Gastrocnemius medialis (tissue), 4 donors: ENCODE measurements around the gene GRM4.

Experiments used
- POLR2A ChIP-seq, 2 donors: fragments of 450-650 bp; IDR thresholded peaks; one replicate each; pipeline ENCODE4 v1.6.1; 2017; ENCODE audit warnings: antibody characterized with exemption in 2 of 2, mild to moderate bottlenecking in 2 of 2, moderate library complexity in 2 of 2
- TF ChIP-seq, protein P1 (sequence below), 5 experiments: fragments of 450-650 bp in 3 of 5; fragments of 200-600 bp in 2 of 5; sonication (generic) in 2 of 5; IDR thresholded peaks in 4 of 5; conservative IDR thresholded peaks in 1 of 5; 1 replicate in 4 of 5; 2 replicates in 1 of 5; pipeline ENCODE4 v1.5.1; 2016 to 2019; ENCODE audit warnings: antibody characterized with exemption in 5 of 5, mild to moderate bottlenecking in 3 of 5, moderate library complexity in 3 of 5

- TF ChIP-seq, protein P1, sequence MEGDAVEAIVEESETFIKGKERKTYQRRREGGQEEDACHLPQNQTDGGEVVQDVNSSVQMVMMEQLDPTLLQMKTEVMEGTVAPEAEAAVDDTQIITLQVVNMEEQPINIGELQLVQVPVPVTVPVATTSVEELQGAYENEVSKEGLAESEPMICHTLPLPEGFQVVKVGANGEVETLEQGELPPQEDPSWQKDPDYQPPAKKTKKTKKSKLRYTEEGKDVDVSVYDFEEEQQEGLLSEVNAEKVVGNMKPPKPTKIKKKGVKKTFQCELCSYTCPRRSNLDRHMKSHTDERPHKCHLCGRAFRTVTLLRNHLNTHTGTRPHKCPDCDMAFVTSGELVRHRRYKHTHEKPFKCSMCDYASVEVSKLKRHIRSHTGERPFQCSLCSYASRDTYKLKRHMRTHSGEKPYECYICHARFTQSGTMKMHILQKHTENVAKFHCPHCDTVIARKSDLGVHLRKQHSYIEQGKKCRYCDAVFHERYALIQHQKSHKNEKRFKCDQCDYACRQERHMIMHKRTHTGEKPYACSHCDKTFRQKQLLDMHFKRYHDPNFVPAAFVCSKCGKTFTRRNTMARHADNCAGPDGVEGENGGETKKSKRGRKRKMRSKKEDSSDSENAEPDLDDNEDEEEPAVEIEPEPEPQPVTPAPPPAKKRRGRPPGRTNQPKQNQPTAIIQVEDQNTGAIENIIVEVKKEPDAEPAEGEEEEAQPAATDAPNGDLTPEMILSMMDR (IDR thresholded peaks at IDR 0.05 in 4 of 5, conservative IDR thresholded peaks at IDR 0.05 in 1 of 5) = no peak
- no peak for TF ChIP-seq POLR2A (IDR thresholded peaks at IDR 0.05)
Observed at GRCh38 chr6:34145161-34146020, 496 bp downstream of the GRM4 start.
